Parathyroid adenoma (tissue), 2 donors: ENCODE results near the gene PLEKHH1.

Source experiments
- H2AFZ ChIP-seq: fragments of 300-600 bp; sonication (generic); one replicate; pipeline ENCODE4 v1.7.0; 2017; ENCODE audit warnings: antibody characterized with exemption, mild to moderate bottlenecking
- H3K27ac ChIP-seq: fragments of 300-600 bp; sonication (generic); one replicate; pipeline ENCODE4 v1.7.0; 2017
- H3K27me3 ChIP-seq: fragments of 300-600 bp; sonication (generic); one replicate; pipeline ENCODE4 v1.7.0; 2017; ENCODE audit warnings: low read length; ENCODE audit not compliant: control insufficient read depth, insufficient read depth
- H3K36me3 ChIP-seq: fragments of 300-600 bp; sonication (generic); one replicate; pipeline ENCODE4 v1.7.0; 2017; ENCODE audit warnings: low read length; ENCODE audit not compliant: control insufficient read depth, insufficient read depth
- H3K4me1 ChIP-seq: fragments of 300-600 bp; sonication (generic); one replicate; pipeline ENCODE4 v1.7.0; 2017; ENCODE audit warnings: control low read depth
- H3K4me2 ChIP-seq: fragments of 300-600 bp; sonication (generic); one replicate; pipeline ENCODE4 v1.7.0; 2017; ENCODE audit warnings: low read length
- H3K4me3 ChIP-seq: fragments of 300-600 bp; sonication (generic); one replicate; pipeline ENCODE4 v1.7.0; 2017; ENCODE audit warnings: low read depth, low read length
- H3K79me2 ChIP-seq: fragments of 300-600 bp; sonication (generic); one replicate; pipeline ENCODE4 v1.7.0; 2017; ENCODE audit warnings: control low read depth
- H3K9ac ChIP-seq: fragments of 300-600 bp; sonication (generic); one replicate; pipeline ENCODE4 v1.7.0; 2017; ENCODE audit warnings: mild to moderate bottlenecking
- H3K9me3 ChIP-seq: fragments of 300-600 bp; sonication (generic); one replicate; pipeline ENCODE4 v1.7.0; 2017; ENCODE audit warnings: low read length; ENCODE audit not compliant: control insufficient read depth
- CTCF ChIP-seq: fragments of 300-600 bp; sonication (generic); IDR thresholded peaks from one replicate; pipeline ENCODE4 v1.7.0; 2017; ENCODE audit warnings: antibody characterized with exemption, mild to moderate bottlenecking
- donor health status: primary hyperparathyroidism.

The PLEKHH1 gene

GRCh38 chr14:67497216-67497615 is 35.9 kb upstream of the PLEKHH1 start:
- Histone ChIP-seq H3K4me3 (no peak overlapping the region), H2AFZ (no peak overlapping the region), H3K9me3 (no peaks in the 10 kb centered on the region), H3K27ac (no peak overlapping the region), H3K9ac (no peak overlapping the region), H3K4me2 (no peak overlapping the region), H3K27me3 (no peaks in the 10 kb centered on the region), H3K4me1 (no peaks in the 10 kb centered on the region), H3K79me2 (no peaks in the 10 kb centered on the region), H3K36me3 (no peaks in the 10 kb centered on the region)
- no peak for TF ChIP-seq CTCF

GRCh38 chr14:67497716-67498115 is 35.4 kb upstream of the PLEKHH1 start:
- H3K9me3 ChIP-seq: no peaks in the 10 kb centered on the region
- H3K27ac ChIP-seq: no peak overlapping the region
- no peaks in the 10 kb centered on the region for H3K79me2 ChIP-seq
- H3K4me3 ChIP-seq: no peak overlapping the region
- no peak for TF ChIP-seq CTCF
- H2AFZ ChIP-seq: no peak overlapping the region
- no peaks in the 10 kb centered on the region for H3K4me1 ChIP-seq
- no peak overlapping the region for H3K4me2 ChIP-seq
- no peaks in the 10 kb centered on the region for H3K36me3 ChIP-seq
- no peaks in the 10 kb centered on the region for H3K27me3 ChIP-seq
- H3K9ac ChIP-seq: no peak overlapping the region

- Histone ChIP-seq H2AFZ (no peak overlapping the region), H3K27me3 (no peaks in the 10 kb centered on the region), H3K4me1 (no peaks in the 10 kb centered on the region), H3K27ac (no peak overlapping the region), H3K4me2 (no peak overlapping the region), H3K79me2 (no peaks in the 10 kb centered on the region), H3K9me3 (no peaks in the 10 kb centered on the region), H3K9ac (no peak overlapping the region), H3K4me3 (no peak overlapping the region), H3K36me3 (no peaks in the 10 kb centered on the region)
- no peak for TF ChIP-seq CTCF
Observed at GRCh38 chr14:67500981-67501380, 32.1 kb upstream of the PLEKHH1 start.

- Histone ChIP-seq H3K9ac (no peak overlapping the region), H3K4me1 (no peaks in the 10 kb centered on the region), H2AFZ (no peak overlapping the region), H3K79me2 (no peaks in the 10 kb centered on the region), H3K27ac (no peak overlapping the region), H3K9me3 (no peaks in the 10 kb centered on the region), H3K4me2 (no peak overlapping the region), H3K27me3 (no peaks in the 10 kb centered on the region), H3K4me3 (no peak overlapping the region), H3K36me3 (no peaks in the 10 kb centered on the region)
- no peak for TF ChIP-seq CTCF
Observed at GRCh38 chr14:67501670-67502069, 31.4 kb upstream of the PLEKHH1 start.

- H3K79me2 ChIP-seq: no peaks in the 10 kb centered on the region
- no peaks in the 10 kb centered on the region for H3K27me3 ChIP-seq
- H3K36me3 ChIP-seq: no peaks in the 10 kb centered on the region
- H3K4me2 ChIP-seq: no peak overlapping the region
- H3K9me3 ChIP-seq: no peaks in the 10 kb centered on the region
- no peak overlapping the region for H3K9ac ChIP-seq
- H2AFZ ChIP-seq: peak overlapping the region; percentile 9
- H3K4me1 ChIP-seq: no peaks in the 10 kb centered on the region
- H3K4me3 ChIP-seq: no peak overlapping the region
- H3K27ac ChIP-seq: no peak overlapping the region
- no peak for TF ChIP-seq CTCF
Observed at GRCh38 chr14:67502867-67503266, 30.2 kb upstream of the PLEKHH1 start.
